ENCODE results near the gene TIMP1.

The TIMP1 gene

DNA sequence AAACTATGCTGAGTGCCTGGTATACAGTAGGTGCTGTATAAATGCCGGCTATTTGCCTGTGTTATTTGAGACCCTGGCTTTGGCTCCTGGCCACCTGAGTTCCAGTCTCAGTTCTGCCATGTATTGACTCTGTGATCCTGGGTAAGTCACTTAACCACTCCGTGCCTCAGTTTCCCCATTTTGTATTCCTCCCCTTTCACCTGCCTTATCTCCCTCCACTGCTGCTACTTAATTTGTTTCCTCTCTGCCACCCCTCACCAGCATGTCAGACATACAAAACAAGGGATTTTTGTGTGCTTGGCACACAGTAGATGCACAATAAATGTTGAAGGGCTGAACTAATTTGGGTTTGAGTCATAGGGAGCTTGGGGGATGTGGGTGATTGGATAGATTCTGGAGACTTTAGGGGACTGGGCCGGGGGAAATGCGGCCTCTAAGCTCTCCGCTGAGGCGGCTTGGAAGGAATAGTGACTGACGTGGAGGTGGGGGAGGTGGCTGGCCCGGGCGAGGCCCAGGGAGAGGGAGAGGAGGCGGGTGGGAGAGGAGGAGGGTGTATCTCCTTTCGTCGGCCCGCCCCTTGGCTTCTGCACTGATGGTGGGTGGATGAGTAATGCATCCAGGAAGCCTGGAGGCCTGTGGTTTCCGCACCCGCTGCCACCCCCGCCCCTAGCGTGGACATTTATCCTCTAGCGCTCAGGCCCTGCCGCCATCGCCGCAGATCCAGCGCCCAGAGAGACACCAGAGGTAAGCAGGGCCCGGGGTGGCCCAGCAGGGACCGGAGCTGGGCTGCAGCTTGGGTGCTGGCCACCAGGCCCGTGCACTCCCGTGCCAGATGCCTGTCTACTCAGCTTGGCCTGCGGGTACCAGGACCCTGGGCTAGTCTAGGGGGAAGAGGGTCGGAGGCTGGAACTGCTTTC is at the start of gene TIMP1:
Gene TIMP1, plus strand, starts transcription at position 706 of the 917 bp plus-strand sequence. CDS start 980 bp downstream, outside the sequence.
- in situ Hi-C loops (cut with MboI; ENCODE audit: low sequenced_read_pairs): no loop called here

- in situ Hi-C loops (cut with MboI; ENCODE audit: low sequenced_read_pairs): loop anchor here (25.0 kb wide), 1 partner anchor 497 kb away; no protein-coding TSS in a partner anchor
These were observed 42.4 kb upstream of the TIMP1 start for GRCh38 chrX:47539860-47540259.

- in situ Hi-C loops (cut with MboI; ENCODE audit: low sequenced_read_pairs): loop anchor here (25.0 kb wide), 1 partner anchor 496 kb away; no protein-coding TSS in a partner anchor
These were observed 41.3 kb upstream of the TIMP1 start for GRCh38 chrX:47540754-47541538.

DNA sequence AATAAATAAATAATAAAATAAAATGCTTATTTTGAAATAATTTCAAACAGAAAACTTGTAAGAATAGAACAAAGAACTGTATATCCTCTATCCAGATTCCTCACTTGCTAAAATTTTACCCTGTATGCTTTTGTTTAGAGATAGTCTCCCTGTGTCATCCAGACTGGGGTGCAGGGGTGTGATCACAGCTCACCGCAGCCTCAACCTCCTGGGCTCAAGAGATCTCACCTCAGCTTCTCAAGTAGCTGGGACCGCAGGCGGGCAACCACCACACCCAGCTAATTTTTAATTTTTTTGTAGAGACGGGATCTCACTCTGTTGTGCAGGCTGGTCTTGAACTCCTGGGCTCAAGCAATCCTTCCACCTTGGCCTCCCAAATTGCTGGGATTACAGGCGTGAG is 38.7 kb upstream of the TIMP1 start:
- in situ Hi-C loops (cut with MboI; ENCODE audit: low sequenced_read_pairs): loop anchor here (25.0 kb wide), 1 partner anchor 494 kb away; no protein-coding TSS in a partner anchor

GRCh38 chrX:47556045-47556623 is 26.1 kb upstream of the TIMP1 start:
- in situ Hi-C loops (cut with MboI; ENCODE audit: low sequenced_read_pairs): no loop called here

GRCh38 chrX:47558436-47558835 is 23.8 kb upstream of the TIMP1 start:
- in situ Hi-C loops (cut with MboI; ENCODE audit: low sequenced_read_pairs): no loop called here

GRCh38 chrX:47560179-47560933 is 21.9 kb upstream of the TIMP1 start:
- in situ Hi-C loops (cut with MboI; ENCODE audit: low sequenced_read_pairs): loop anchor here (10.0 kb wide), 1 partner anchor 84 kb away; no protein-coding TSS in a partner anchor

GRCh38 chrX:47560934-47561658 is 21.1 kb upstream of the TIMP1 start, which contains the start of gene ARAF:
TSS of gene ARAF (plus strand) at chrX:47561205. CDS start at chrX:47562968, 1,763 bp downstream.
- in situ Hi-C loops (cut with MboI; ENCODE audit: low sequenced_read_pairs): loop anchor here (10.0 kb wide), 1 partner anchor 84 kb away; no protein-coding TSS in a partner anchor

DNA sequence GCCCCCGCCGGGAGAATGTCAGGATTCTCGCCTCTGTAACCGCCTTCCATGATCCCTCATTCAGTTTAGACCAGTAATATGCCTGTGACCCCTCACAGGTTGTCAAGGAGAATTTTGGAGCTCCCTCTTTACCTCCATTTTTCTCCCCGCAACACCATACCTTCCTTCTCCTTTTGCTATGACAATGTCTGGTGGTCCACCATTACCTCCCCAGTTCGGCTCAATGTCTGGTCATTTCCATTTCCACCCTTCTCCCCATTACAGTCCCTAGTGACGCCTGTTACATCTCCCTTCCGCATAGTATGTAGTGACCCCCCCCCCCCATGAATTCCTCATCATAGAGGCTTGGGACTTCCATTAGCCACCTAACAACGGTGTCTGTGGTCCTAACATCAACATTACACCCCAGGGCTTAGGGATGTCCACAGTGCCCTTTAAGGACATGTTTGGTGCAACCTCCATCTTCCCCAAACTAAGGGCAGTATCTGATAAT is 20.5 kb upstream of the TIMP1 start:
- in situ Hi-C loops (cut with MboI; ENCODE audit: low sequenced_read_pairs): loop anchor here (10.0 kb wide), 1 partner anchor 83 kb away; no protein-coding TSS in a partner anchor

- in situ Hi-C loops (cut with MboI; ENCODE audit: low sequenced_read_pairs): loop anchor here (10.0 kb wide), 1 partner anchor 82 kb away; no protein-coding TSS in a partner anchor
These were observed 19.5 kb upstream of the TIMP1 start for GRCh38 chrX:47562615-47563243.

GRCh38 chrX:47563801-47564315 is 18.4 kb upstream of the TIMP1 start:
- in situ Hi-C loops (cut with MboI; ENCODE audit: low sequenced_read_pairs): loop anchor here (10.0 kb wide), 1 partner anchor 81 kb away; no protein-coding TSS in a partner anchor

- in situ Hi-C loops (cut with MboI; ENCODE audit: low sequenced_read_pairs): loop anchor here (10.0 kb wide), 1 partner anchor 80 kb away; no protein-coding TSS in a partner anchor
These were observed 17.7 kb upstream of the TIMP1 start for GRCh38 chrX:47564438-47565085.

DNA sequence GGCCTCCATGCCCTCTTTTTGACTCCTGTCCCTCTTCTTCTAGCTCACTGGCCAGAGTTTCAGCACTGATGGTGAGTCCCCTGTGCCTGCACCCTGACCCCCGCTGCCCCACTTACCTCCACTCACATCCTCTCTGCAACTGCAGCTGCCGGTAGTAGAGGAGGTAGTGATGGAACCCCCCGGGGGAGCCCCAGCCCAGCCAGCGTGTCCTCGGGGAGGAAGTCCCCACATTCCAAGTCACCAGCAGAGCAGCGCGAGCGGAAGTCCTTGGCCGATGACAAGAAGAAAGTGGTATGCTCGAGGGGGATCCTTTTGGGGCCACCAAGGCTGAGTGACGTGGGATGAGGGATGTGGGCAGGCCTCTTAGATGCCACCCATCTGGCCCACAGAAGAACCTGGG is 15.4 kb upstream of the TIMP1 start:
- in situ Hi-C loops (cut with MboI; ENCODE audit: low sequenced_read_pairs): loop anchor here (10.0 kb wide), 1 partner anchor 78 kb away; no protein-coding TSS in a partner anchor

DNA sequence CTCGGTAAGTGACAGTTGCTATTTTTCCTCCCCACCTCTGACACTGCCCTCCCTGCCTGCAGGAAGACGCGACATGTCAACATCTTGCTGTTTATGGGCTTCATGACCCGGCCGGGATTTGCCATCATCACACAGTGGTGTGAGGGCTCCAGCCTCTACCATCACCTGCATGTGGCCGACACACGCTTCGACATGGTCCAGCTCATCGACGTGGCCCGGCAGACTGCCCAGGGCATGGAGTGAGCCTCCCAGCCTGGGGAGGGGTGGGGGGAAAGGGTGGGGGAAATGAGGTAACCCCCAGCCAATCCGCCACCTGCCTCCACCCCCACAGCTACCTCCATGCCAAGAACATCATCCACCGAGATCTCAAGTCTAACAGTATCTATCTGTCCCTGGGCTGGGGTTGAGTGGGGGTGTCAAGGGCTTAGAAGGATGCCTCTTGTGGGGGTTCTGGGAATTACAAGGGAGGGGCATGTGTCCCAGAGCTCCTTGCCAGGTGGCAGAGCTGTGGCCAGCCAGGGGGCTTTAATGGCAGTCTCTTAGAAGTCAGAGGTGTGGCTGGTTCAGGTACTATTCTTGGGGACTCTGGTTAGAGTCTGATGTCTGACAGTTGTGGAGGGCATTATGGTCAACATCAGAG is 13.5 kb upstream of the TIMP1 start:
- in situ Hi-C loops (cut with MboI; ENCODE audit: low sequenced_read_pairs): loop anchor here (10.0 kb wide), 1 partner anchor 76 kb away; no protein-coding TSS in a partner anchor

DNA sequence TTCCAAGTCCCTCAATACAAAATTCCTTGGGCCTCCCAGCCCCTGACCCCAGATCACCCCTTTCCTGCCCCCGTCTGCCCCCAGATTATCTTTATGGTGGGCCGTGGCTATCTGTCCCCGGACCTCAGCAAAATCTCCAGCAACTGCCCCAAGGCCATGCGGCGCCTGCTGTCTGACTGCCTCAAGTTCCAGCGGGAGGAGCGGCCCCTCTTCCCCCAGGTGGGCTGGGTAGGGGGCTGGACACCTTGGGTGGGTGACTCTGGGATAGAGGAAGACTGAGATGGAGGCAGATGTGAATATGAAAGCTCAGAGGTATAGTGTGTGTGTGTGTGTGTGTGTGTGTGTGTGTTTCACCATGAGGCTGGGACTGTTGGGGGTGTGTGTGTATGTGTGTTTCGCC is 11.4 kb upstream of the TIMP1 start:
- in situ Hi-C loops (cut with MboI; ENCODE audit: low sequenced_read_pairs): no loop called here

DNA sequence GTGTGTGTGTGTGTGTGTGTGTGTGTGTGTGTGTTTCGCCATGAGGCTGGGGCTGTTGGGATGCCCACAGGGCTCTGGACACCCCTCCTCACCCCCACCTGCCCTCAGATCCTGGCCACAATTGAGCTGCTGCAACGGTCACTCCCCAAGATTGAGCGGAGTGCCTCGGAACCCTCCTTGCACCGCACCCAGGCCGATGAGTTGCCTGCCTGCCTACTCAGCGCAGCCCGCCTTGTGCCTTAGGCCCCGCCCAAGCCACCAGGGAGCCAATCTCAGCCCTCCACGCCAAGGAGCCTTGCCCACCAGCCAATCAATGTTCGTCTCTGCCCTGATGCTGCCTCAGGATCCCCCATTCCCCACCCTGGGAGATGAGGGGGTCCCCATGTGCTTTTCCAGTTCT is 11.0 kb upstream of the TIMP1 start:
- in situ Hi-C loops (cut with MboI; ENCODE audit: low sequenced_read_pairs): no loop called here

- in situ Hi-C loops (cut with MboI; ENCODE audit: low sequenced_read_pairs): no loop called here
These were observed 10.3 kb upstream of the TIMP1 start for GRCh38 chrX:47571896-47572295.

All from HL-60/S4 (cell line).